Osteoblast (primary cell): Measurements from ENCODE around the gene TNS2. TPM values are rescaled to one million over a fixed set of nuclear protein-coding genes. Genes with fewer than 3 reads are reported as not detected.
A peak's percentile ranks its signal among the peaks of the same experiment; 100 is the strongest.
"Not testable (repeated sequence)": the region's sequence is repeated elsewhere in the genome, so short reads cannot be mapped to it uniquely, and the experiment has no call there.

Experiments
- DNase-seq: peaks from one replicate; pipeline ENCODE4 v3.0.0; 2011; ENCODE audit warnings: low spot score, mixed read lengths; ENCODE audit not compliant: insufficient read length; ENCODE audit errors: missing footprints
- H2AFZ ChIP-seq: 2 replicates; pipeline ENCODE4 v1.6.0; 2011; ENCODE audit warnings: mild to moderate bottlenecking, low read length
- H3K27ac ChIP-seq: 2 replicates; pipeline ENCODE4 v1.5.1; 2011; ENCODE audit warnings: mild to moderate bottlenecking, low read depth, low read length, moderate library complexity
- H3K27me3 ChIP-seq: 2 replicates; pipeline ENCODE4 v1.6.0; 2012; ENCODE audit warnings: mild to moderate bottlenecking, control low read depth, inconsistent platforms, low read length, moderate library complexity; ENCODE audit not compliant: insufficient read depth
- H3K36me3 ChIP-seq: 2 replicates; pipeline ENCODE4 v1.5.1; 2011; ENCODE audit warnings: mild to moderate bottlenecking, low read length, control low read depth, moderate library complexity; ENCODE audit not compliant: insufficient read depth
- H3K4me1 ChIP-seq: 2 replicates; pipeline ENCODE4 v1.5.1; 2011; ENCODE audit warnings: mild to moderate bottlenecking, low read length, control low read depth, moderate library complexity; ENCODE audit not compliant: insufficient read depth
- H3K4me2 ChIP-seq: 2 replicates; pipeline ENCODE4 v1.6.0; 2011; ENCODE audit warnings: mild to moderate bottlenecking, low read length; ENCODE audit not compliant: insufficient read depth
- H3K4me3 ChIP-seq: fragments of 200-600 bp; sonication (generic); 3 replicates; pipeline ENCODE4 v1.5.1; 2012; ENCODE audit warnings: mild to moderate bottlenecking, low read length, inconsistent platforms; ENCODE audit not compliant: insufficient read depth
- H3K79me2 ChIP-seq: 2 replicates; pipeline ENCODE4 v1.6.0; 2012; ENCODE audit warnings: mild to moderate bottlenecking, low read length, control low read depth, inconsistent platforms; ENCODE audit not compliant: insufficient read depth
- H3K9me3 ChIP-seq: 2 replicates; pipeline ENCODE4 v1.5.1; 2011; ENCODE audit warnings: low read depth, low read length, control low read depth
- H4K20me1 ChIP-seq: 2 replicates; pipeline ENCODE4 v1.6.0; 2012; ENCODE audit warnings: mild to moderate bottlenecking, low read length, control low read depth; ENCODE audit not compliant: insufficient read depth
- CTCF ChIP-seq: IDR thresholded peaks from 2 replicates; pipeline ENCODE4 v1.5.1; 2011; ENCODE audit warnings: mild to moderate bottlenecking, low read depth, low read length, moderate library complexity; ENCODE audit errors: extremely low read depth
- total RNA-seq: library from RNA; depleted of rRNA; stranded (reverse); fragments of >200 nt; gene quantifications from 2 replicates; pipeline ENCODE4 v1.2.3, GENCODE V29; 2012

TNS2 gene
- total RNA-seq, 1 donor = 72.0 TPM

- no peak for TF ChIP-seq CTCF
- peaks cover 12% of the 10 kb centered on the region for H3K4me1 ChIP-seq
- H3K36me3 ChIP-seq = peaks cover 49% of the 10 kb centered on the region
- H3K79me2 ChIP-seq = peaks cover 100% of the 10 kb centered on the region
- peaks cover 79% of the 10 kb centered on the region for H4K20me1 ChIP-seq
- no peaks in the 10 kb centered on the region for H3K9me3 ChIP-seq
- H3K27ac ChIP-seq = no peak overlapping the region
- H3K4me2 ChIP-seq = no peak overlapping the region
- H3K4me3 ChIP-seq = no peak overlapping the region
- no peak overlapping the region for H2AFZ ChIP-seq
- DNase-seq = no peak
- H3K27me3 ChIP-seq = no peaks in the 10 kb centered on the region
These were observed 36.9 kb upstream of the TNS2 start for GRCh38 chr12:53012928-53013327.

- Histone ChIP-seq H3K36me3 (peaks cover 51% of the 10 kb centered on the region), H3K27me3 (no peaks in the 10 kb centered on the region), H3K27ac (peak overlapping the region; percentile 2), H3K4me2 (no peak overlapping the region), H2AFZ (no peak overlapping the region), H4K20me1 (peaks cover 61% of the 10 kb centered on the region), H3K9me3 (no peaks in the 10 kb centered on the region), H3K4me3 (no peak overlapping the region), H3K79me2 (peaks cover 92% of the 10 kb centered on the region), H3K4me1 (no peaks in the 10 kb centered on the region)
- DNase-seq = no peak
- TF ChIP-seq CTCF = no peak
These were observed 35.2 kb upstream of the TNS2 start for GRCh38 chr12:53014709-53015108.

DNA sequence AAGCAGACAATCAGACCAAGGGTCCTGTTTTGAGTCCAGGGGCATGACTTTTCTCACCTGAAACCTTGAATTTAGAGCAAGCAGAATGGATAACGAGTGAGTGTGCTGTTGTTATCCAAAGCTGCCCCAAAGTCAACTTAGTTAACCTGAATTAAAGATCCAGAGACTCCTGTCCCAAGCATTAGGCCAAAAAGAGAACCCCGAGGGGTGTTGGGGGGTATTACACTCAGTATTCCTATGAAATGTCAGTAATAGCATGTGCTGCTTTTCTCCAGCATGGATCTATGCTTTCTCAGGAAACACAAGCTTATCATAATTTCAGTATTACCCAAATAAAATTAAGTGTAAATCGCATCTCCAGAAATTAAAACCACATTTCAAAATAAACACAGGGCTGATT, 24.6 kb upstream of the TNS2 start:
- Histone ChIP-seq H3K4me1 (no peaks in the 10 kb centered on the region), H3K27ac (no peak overlapping the region), H3K9me3 (no peaks in the 10 kb centered on the region), H4K20me1 (peaks cover 7% of the 10 kb centered on the region), H3K36me3 (peaks cover 93% of the 10 kb centered on the region), H3K27me3 (no peaks in the 10 kb centered on the region), H3K79me2 (peaks cover 40% of the 10 kb centered on the region), H3K4me3 (no peak overlapping the region), H3K4me2 (no peak overlapping the region), H2AFZ (no peak overlapping the region)
- no peak for DNase-seq
- no peak for TF ChIP-seq CTCF

DNA sequence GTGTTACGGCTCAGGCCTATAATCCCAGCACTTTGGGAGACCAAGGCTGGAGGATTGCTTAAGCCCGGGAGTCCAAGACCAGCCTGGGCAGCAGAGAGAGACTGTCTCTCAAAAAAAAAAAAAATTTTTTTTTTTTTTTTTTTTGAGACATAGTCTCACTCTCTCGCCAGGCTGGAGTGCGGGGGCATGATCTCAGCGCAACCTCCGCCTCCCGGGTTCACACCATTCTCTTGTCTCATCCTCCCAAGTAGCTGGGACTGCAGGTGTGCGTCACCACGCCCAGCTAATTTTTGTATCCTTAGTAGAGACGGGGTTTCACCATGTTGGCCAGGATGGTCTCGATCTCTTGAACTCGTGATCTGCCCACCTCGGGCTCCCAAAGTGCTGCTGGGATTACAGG, 22.9 kb upstream of the TNS2 start:
- not testable (repeated sequence) for H3K27ac ChIP-seq, H2AFZ ChIP-seq, H3K9me3 ChIP-seq, H3K4me3 ChIP-seq, H3K27me3 ChIP-seq, H3K4me2 ChIP-seq, H3K4me1 ChIP-seq, DNase-seq, H4K20me1 ChIP-seq
- peaks cover 92% of the 10 kb centered on the region for H3K36me3 ChIP-seq
- peaks cover 44% of the 10 kb centered on the region for H3K79me2 ChIP-seq
